Activated naive CD8-positive, alpha-beta T cell treated with anti-CD3 and anti-CD28 coated beads, Interleukin-2, amount 10 ng/mL, durations not matched to agents 7 days and 5 days (primary cell): ENCODE results near the gene CCL22. TPM values are rescaled to one million over a fixed set of nuclear protein-coding genes. Genes with fewer than 3 reads are reported as not detected.

Experiments used
- ATAC-seq: fragments of 150-1000 bp; cut with Tn5 transposase; one replicate; pipeline ENCODE4 v1.10.0; 2021; ENCODE audit warnings: low read depth, moderate library complexity
- POLR2A ChIA-PET: fragments of 350-600 bp; sonication (Branson Sonifier 250); formaldehyde crosslinking; loops from one replicate; lab custom pipeline; 2021; ENCODE audit warnings: antibody characterized with exemption; lab: Charles Lee
- DNase-seq: peaks from one replicate; pipeline ENCODE4 v3.0.0; 2021
- H3K27ac Mint-ChIP-seq: one replicate; pipeline ENCODE4 v1.8.0; 2022; ENCODE audit warnings: mild to moderate bottlenecking, mixed read lengths
- H3K27me3 Mint-ChIP-seq: one replicate; pipeline ENCODE4 v1.8.0; 2022; ENCODE audit warnings: mild to moderate bottlenecking, moderate library complexity, mixed read lengths
- H3K36me3 Mint-ChIP-seq: one replicate; pipeline ENCODE4 v1.8.0; 2021; ENCODE audit warnings: mild to moderate bottlenecking, mixed read lengths
- H3K4me1 Mint-ChIP-seq: one replicate; pipeline ENCODE4 v1.8.0; 2021; ENCODE audit warnings: mixed read lengths
- H3K4me3 Mint-ChIP-seq: one replicate; pipeline ENCODE4 v1.8.0; 2022; ENCODE audit warnings: mild to moderate bottlenecking, moderate library complexity, mixed read lengths
- H3K9me3 Mint-ChIP-seq: one replicate; pipeline ENCODE4 v1.8.0; 2021; ENCODE audit warnings: mixed read lengths
- total RNA-seq, 2 experiments: library from RNA; stranded (reverse); gene quantifications; one replicate each; pipeline ENCODE4 v1.2.3, GENCODE V29; 2021

Gene CCL22
- under 1 TPM; 0.17 to 0.33 TPM for total RNA-seq

- Mint-ChIP-seq H3K36me3 (no peaks in the 10 kb centered on the region), H3K9me3 (no peaks in the 10 kb centered on the region), H3K27ac (peak within 1 kb of the TSS; percentile 16), H3K4me1 (no peaks in the 10 kb centered on the region), H3K4me3 (no peak within 1 kb of the TSS), H3K27me3 (peaks cover 3% of the 10 kb centered on the region)
- DNase-seq (no peak), ATAC-seq (no peak)
- POLR2A ChIA-PET = no interaction called here
Measured at GRCh38 chr16:57358527-57359095, at the start of gene CCL22. TSS of gene CCL22 (plus strand) at chr16:57358783. CDS start at chr16:57358817, 34 bp downstream.

GRCh38 chr16:57310801-57311200 lies 47.8 kb upstream of the CCL22 start:
- POLR2A ChIA-PET = no interaction called here
- Mint-ChIP-seq H3K36me3 (no peaks in the 10 kb centered on the region), H3K27ac (no peak overlapping the region), H3K4me1 (peaks cover 21% of the 10 kb centered on the region), H3K4me3 (no peak overlapping the region), H3K9me3 (no peaks in the 10 kb centered on the region), H3K27me3 (peaks cover 3% of the 10 kb centered on the region)
- ATAC-seq = no peak
- DNase-seq = no peak

DNA sequence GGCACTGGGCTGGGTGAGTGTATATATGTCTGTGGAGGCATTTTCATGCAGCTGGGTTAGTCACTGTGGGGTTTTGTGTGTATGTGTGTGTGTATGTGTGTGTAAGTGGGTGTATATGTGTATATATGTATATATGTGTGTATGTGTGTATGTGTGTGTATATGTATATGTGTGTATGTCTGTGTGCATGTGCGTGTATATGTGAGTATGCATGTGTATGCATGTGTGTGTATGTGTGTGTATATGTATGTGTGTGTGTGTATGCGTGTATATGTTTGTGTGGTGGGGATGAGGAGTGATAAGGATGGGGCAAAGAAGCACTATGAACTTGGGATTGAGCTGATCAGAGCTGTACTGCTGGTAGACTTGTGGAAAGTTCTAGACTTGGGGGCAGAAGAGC lies 45.1 kb upstream of the CCL22 start:
- DNase-seq (no peak), ATAC-seq (peak; percentile 8)
- Mint-ChIP-seq H3K4me1 (peaks cover 21% of the 10 kb centered on the region), H3K36me3 (no peaks in the 10 kb centered on the region), H3K27me3 (peaks cover 5% of the 10 kb centered on the region), H3K4me3 (no peak overlapping the region), H3K9me3 (no peaks in the 10 kb centered on the region), H3K27ac (peak overlapping the region; percentile 32)
- POLR2A ChIA-PET = interaction anchor here (1.1 kb wide), 1 partner anchor 13 kb away, joined by 4 read pairs; no protein-coding TSS in a partner anchor

- H3K27ac Mint-ChIP-seq = peak overlapping the region; percentile 78
- peak; percentile 64 for ATAC-seq
- no peaks in the 10 kb centered on the region for H3K36me3 Mint-ChIP-seq
- POLR2A ChIA-PET = interaction anchor here (0.7 to 1.1 kb wide), 3 partner anchors 14 to 169 kb away, joined by 3 to 4 read pairs (median 3); no protein-coding TSS in a partner anchor
- peaks cover 21% of the 10 kb centered on the region for H3K4me1 Mint-ChIP-seq
- H3K9me3 Mint-ChIP-seq = no peaks in the 10 kb centered on the region
- H3K4me3 Mint-ChIP-seq = peak overlapping the region; percentile 47
- H3K27me3 Mint-ChIP-seq = peaks cover 5% of the 10 kb centered on the region
- DNase-seq = no peak
Measured at GRCh38 chr16:57314161-57314785, 44.3 kb upstream of the CCL22 start.

DNA sequence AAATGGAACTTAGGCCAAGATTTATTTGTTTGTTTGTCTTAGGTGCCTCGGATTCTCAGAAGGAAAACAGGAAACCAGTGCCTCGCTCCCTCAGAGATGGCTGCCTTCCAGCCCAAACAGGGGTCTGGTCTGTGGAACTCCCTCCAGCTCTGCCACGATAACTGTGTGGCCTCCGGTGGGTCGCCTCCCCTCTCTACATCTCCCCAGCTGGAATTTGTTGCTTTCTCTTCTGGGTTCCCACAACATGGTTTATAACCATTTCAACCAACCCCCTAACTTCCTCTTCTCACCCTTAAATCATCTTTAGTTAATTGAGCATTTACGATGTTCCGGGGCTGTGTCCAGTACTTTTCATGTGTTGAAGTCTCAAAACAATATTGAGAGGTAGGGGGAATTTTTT lies 43.2 kb upstream of the CCL22 start:
- H3K4me3 Mint-ChIP-seq = no peak overlapping the region
- POLR2A ChIA-PET = no interaction called here
- H3K27me3 Mint-ChIP-seq = peaks cover 5% of the 10 kb centered on the region
- H3K9me3 Mint-ChIP-seq = no peaks in the 10 kb centered on the region
- no peaks in the 10 kb centered on the region for H3K36me3 Mint-ChIP-seq
- no peak for ATAC-seq
- peaks cover 19% of the 10 kb centered on the region for H3K4me1 Mint-ChIP-seq
- H3K27ac Mint-ChIP-seq = peak overlapping the region; percentile 37
- DNase-seq = no peak

- Mint-ChIP-seq H3K4me3 (no peak overlapping the region), H3K27me3 (peaks cover 5% of the 10 kb centered on the region), H3K27ac (no peak overlapping the region), H3K4me1 (peaks cover 19% of the 10 kb centered on the region), H3K36me3 (no peaks in the 10 kb centered on the region), H3K9me3 (no peaks in the 10 kb centered on the region)
- DNase-seq (no peak), ATAC-seq (no peak)
- POLR2A ChIA-PET = no interaction called here
Measured at GRCh38 chr16:57316390-57317017, 42.1 kb upstream of the CCL22 start.

DNA sequence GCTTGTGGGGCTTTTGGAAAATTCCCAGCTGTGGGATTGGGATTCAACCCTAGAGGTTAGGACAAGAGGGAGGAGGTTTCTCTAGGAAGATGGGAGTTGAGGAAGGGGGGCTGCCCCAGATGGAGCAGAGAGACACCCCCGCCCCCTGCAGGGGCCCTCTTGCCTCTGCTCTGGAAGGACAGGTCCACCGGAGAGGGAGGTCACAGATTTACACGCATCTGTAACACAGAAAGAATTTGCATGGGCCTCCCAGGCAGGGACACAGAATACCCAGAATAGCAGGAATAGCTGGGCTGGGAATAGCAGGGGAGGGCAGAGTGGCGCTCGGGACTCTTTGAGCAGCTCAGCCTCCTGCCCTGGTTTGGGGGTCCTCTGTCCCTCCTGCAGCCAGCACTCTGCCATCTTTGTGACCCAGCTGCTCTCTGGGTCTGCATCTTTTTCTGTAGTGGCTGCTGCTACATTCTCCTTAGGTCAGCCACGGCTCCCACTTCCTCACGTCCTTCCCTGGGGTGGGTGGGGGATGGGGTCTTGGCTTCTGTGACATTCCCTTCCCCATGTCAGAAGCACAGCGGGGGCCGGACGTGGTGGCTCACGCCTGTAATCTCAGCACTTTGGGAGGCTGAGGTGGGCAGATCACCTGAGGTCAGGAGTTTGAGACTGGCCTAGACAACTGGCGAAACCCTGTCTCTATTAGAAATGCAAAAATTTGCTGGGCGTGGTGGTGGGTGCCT lies 40.2 kb upstream of the CCL22 start:
- no peaks in the 10 kb centered on the region for H3K36me3 Mint-ChIP-seq

DNA sequence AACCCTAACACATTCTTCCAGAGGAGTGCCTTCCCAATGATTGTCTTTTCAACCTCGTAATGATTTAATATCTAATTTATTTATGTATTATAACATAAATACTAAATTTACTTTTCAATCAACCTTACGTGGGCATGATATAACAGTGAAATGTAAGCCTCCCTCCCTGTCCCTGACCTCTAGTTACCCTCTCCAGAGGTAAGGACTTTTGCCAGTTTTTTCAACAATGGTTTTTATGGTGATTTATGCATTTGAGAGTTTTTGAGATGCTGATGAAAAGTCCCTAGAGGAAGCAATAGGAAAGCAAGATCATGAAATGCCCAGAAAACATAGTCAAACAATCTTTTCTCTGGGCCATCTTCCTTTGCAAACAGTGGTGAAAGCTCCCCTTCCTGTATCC lies 38.9 kb upstream of the CCL22 start:
- Mint-ChIP-seq H3K27ac (no peak overlapping the region), H3K4me3 (no peak overlapping the region), H3K9me3 (no peaks in the 10 kb centered on the region), H3K4me1 (peaks cover 6% of the 10 kb centered on the region), H3K36me3 (no peaks in the 10 kb centered on the region), H3K27me3 (peaks cover 2% of the 10 kb centered on the region)
- POLR2A ChIA-PET = no interaction called here
- ATAC-seq (no peak), DNase-seq (no peak)

More for the DNA sequence above, 40.2 kb upstream of the CCL22 start:
- no peak overlapping the region for H3K4me3 Mint-ChIP-seq
- DNase-seq (no peak), ATAC-seq (no peak)
- POLR2A ChIA-PET = no interaction called here
- H3K27ac Mint-ChIP-seq = no peak overlapping the region
- H3K27me3 Mint-ChIP-seq = peaks cover 2% of the 10 kb centered on the region
- peaks cover 15% of the 10 kb centered on the region for H3K4me1 Mint-ChIP-seq
- no peaks in the 10 kb centered on the region for H3K9me3 Mint-ChIP-seq

DNA sequence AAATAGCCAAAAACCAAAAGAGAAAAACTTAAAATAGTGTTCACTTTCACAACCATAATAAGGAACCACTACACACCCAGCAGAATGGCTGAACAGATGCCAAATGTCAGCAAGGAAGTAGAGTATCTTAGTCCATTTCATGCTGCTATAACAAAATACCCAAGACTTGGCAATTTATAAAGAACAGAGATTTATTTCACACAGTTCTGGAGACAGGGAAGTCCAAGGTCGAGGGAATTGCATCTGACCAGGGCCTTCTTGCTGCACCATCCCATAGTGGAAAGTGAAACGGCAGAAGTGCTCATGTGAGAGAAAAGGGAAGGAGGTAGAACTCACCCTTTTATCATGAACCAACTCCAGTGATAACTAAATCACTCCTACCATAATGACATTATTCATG lies 33.8 kb upstream of the CCL22 start:
- Mint-ChIP-seq H3K9me3 (peaks cover 2% of the 10 kb centered on the region), H3K4me1 (no peaks in the 10 kb centered on the region), H3K36me3 (no peaks in the 10 kb centered on the region), H3K4me3 (no peak overlapping the region), H3K27ac (no peak overlapping the region), H3K27me3 (peaks cover 5% of the 10 kb centered on the region)
- ATAC-seq (no peak), DNase-seq (no peak)
- POLR2A ChIA-PET = no interaction called here

GRCh38 chr16:57325458-57325857 lies 33.1 kb upstream of the CCL22 start:
- POLR2A ChIA-PET = no interaction called here
- Mint-ChIP-seq H3K36me3 (no peaks in the 10 kb centered on the region), H3K9me3 (peaks cover 2% of the 10 kb centered on the region), H3K4me1 (no peaks in the 10 kb centered on the region), H3K27me3 (peaks cover 11% of the 10 kb centered on the region), H3K27ac (no peak overlapping the region), H3K4me3 (no peak overlapping the region)
- ATAC-seq = no peak
- no peak for DNase-seq

GRCh38 chr16:57329718-57330327 lies 28.8 kb upstream of the CCL22 start:
- H3K27ac Mint-ChIP-seq = no peak overlapping the region
- no peak for ATAC-seq
- H3K9me3 Mint-ChIP-seq = peaks cover 2% of the 10 kb centered on the region
- H3K36me3 Mint-ChIP-seq = no peaks in the 10 kb centered on the region
- H3K4me3 Mint-ChIP-seq = no peak overlapping the region
- no peaks in the 10 kb centered on the region for H3K4me1 Mint-ChIP-seq
- no peak for DNase-seq
- POLR2A ChIA-PET = no interaction called here
- peaks cover 22% of the 10 kb centered on the region for H3K27me3 Mint-ChIP-seq

GRCh38 chr16:57331355-57331754 lies 27.2 kb upstream of the CCL22 start:
- POLR2A ChIA-PET = no interaction called here
- Mint-ChIP-seq H3K36me3 (no peaks in the 10 kb centered on the region), H3K4me1 (no peaks in the 10 kb centered on the region), H3K4me3 (no peak overlapping the region), H3K9me3 (peaks cover 2% of the 10 kb centered on the region), H3K27me3 (peaks cover 25% of the 10 kb centered on the region), H3K27ac (no peak overlapping the region)
- no peak for ATAC-seq
- DNase-seq = no peak

GRCh38 chr16:57333402-57333801 lies 25.2 kb upstream of the CCL22 start:
- DNase-seq (no peak), ATAC-seq (no peak)
- no peaks in the 10 kb centered on the region for H3K4me1 Mint-ChIP-seq
- POLR2A ChIA-PET = no interaction called here
- no peak overlapping the region for H3K27ac Mint-ChIP-seq
- H3K27me3 Mint-ChIP-seq = peaks cover 34% of the 10 kb centered on the region
- H3K9me3 Mint-ChIP-seq = peaks cover 2% of the 10 kb centered on the region
- H3K36me3 Mint-ChIP-seq = no peaks in the 10 kb centered on the region
- H3K4me3 Mint-ChIP-seq = no peak overlapping the region
